Calu3 (cell line): ENCODE measurements around the gene FCN2. TPM values are rescaled to one million over a fixed set of nuclear protein-coding genes. Genes with fewer than 3 reads are reported as not detected.

Experiments used
- Bru-seq: library from RNA; stranded (reverse); fragments of 400-500 nt; gene quantifications from one replicate; lab custom pipeline; 2021; lab: Mats Ljungman, UMichigan
- BruChase-seq, 2 experiments: library from RNA; stranded (reverse); fragments of 400-500 nt; gene quantifications; one replicate each; lab custom pipeline; 2021; lab: Mats Ljungman, UMichigan
- BruUV-seq: library from RNA; stranded (reverse); fragments of 400-500 nt; replicated peaks from 2 replicates; lab custom pipeline; 2021; lab: Mats Ljungman, UMichigan
- CTCF ChIA-PET: fragments of 300-600 bp; sonication (Branson Sonifier 250); formaldehyde crosslinking; loops from one replicate; lab custom pipeline; 2022; ENCODE audit warnings: antibody characterized with exemption; lab: Charles Lee
- DNase-seq: peaks from one replicate; pipeline ENCODE4 v3.0.0; 2022
- H3K27ac Mint-ChIP-seq: one replicate; pipeline ENCODE4 v1.8.0; 2022; ENCODE audit warnings: mixed read lengths; ENCODE audit not compliant: unreplicated experiment
- H3K27me3 Mint-ChIP-seq: one replicate; pipeline ENCODE4 v1.8.0; 2022; ENCODE audit warnings: mixed read lengths; ENCODE audit not compliant: unreplicated experiment
- H3K36me3 Mint-ChIP-seq: one replicate; pipeline ENCODE4 v1.8.0; 2022; ENCODE audit warnings: mild to moderate bottlenecking, moderate library complexity, mixed read lengths; ENCODE audit not compliant: insufficient read depth, unreplicated experiment
- H3K4me1 Mint-ChIP-seq: one replicate; pipeline ENCODE4 v1.8.0; 2022; ENCODE audit warnings: mild to moderate bottlenecking, low read depth, mixed read lengths; ENCODE audit not compliant: unreplicated experiment
- H3K4me3 Mint-ChIP-seq: one replicate; pipeline ENCODE4 v1.8.0; 2022; ENCODE audit warnings: mild to moderate bottlenecking, low read depth, moderate library complexity, mixed read lengths; ENCODE audit not compliant: unreplicated experiment
- H3K9me3 Mint-ChIP-seq: one replicate; pipeline ENCODE4 v1.8.0; 2022; ENCODE audit warnings: low read depth, mixed read lengths; ENCODE audit not compliant: unreplicated experiment
- intact Hi-C: fragments of 100-400 bp; cut with micrococcal nuclease; formaldehyde crosslinking; loops from one replicate; pipeline ENCODE4 v1.10.0; 2022; ENCODE audit not compliant: unreplicated experiment
- long read RNA-seq: library from polyadenylated mRNA; stranded (forward); transcript quantifications from one replicate; pipeline ENCODE4 v2.0.0, GENCODE V29; 2022
- total RNA-seq: library from RNA; stranded (reverse); gene quantifications from 2 replicates; pipeline ENCODE4 v1.2.3, GENCODE V29; 2022
- TF ChIP-seq, protein P1 (sequence below): fragments of 200-600 bp; IDR thresholded peaks from one replicate; pipeline ENCODE4 v1.8.0; 2022; ENCODE audit warnings: antibody characterized with exemption; ENCODE audit not compliant: unreplicated experiment

FCN2 gene
- total RNA-seq: not detected in 2 replicates
- not detected for Bru-seq, nascent RNA
- not detected for BruChase-seq, experiment 1, labeled RNA remaining after a 6-hour chase
- not detected for BruChase-seq, experiment 2, labeled RNA remaining after a 2-hour chase
- long read RNA-seq: 0 reads

DNA sequence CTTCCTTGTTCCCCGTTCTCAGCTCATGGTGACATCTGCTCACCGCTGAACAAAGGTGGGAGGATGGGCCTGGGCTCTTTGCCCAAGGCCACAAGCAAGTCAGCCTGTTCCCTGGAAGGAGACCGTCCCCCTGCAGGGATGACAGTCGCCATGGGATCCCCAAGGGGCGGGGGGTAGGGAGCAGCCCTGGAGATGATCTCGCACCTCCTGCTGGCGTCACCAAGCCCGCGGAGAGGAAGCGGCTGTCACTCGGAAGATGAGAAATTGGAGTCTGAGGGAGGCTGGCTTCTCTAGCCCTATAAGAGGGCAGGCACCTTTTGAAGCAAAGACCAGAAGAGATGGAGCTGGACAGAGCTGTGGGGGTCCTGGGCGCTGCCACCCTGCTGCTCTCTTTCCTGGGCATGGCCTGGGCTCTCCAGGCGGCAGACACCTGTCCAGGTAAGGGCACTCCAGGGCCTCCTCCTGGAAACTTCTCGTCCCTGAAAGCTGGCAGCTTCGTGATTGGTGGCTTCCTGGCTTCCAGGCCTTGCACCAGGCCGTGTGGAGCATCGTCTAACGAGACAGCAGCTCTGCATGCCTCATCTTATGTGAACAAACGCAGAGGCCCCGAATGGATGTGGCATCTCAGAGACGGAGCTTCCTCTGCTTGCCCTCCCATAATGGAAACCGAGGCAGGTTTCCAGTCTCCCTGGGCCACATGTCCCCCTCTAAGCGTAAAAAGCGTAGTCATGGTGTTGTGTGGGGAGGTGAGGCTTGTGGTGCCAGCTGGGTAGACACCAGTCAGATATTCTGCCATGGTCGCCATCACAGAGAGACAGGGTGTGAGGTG is at the start of gene FCN2:
TSS of gene FCN2 (plus strand) at position 327 of the 829 bp plus-strand sequence. CDS start at position 339, 12 bp downstream.
- no peak for DNase-seq
- intact Hi-C loops: no loop called here
- Mint-ChIP-seq H3K4me3 (no peak within 1 kb of the TSS), H3K9me3 (peaks cover 3% of the 10 kb centered on the region), H3K27ac (no peak within 1 kb of the TSS), H3K36me3 (no peaks in the 10 kb centered on the region), H3K27me3 (no peaks in the 10 kb centered on the region), H3K4me1 (no peaks in the 10 kb centered on the region)
- CTCF ChIA-PET: no interaction called here
- no TSS peak for BruUV-seq
- TF ChIP-seq, protein P1, sequence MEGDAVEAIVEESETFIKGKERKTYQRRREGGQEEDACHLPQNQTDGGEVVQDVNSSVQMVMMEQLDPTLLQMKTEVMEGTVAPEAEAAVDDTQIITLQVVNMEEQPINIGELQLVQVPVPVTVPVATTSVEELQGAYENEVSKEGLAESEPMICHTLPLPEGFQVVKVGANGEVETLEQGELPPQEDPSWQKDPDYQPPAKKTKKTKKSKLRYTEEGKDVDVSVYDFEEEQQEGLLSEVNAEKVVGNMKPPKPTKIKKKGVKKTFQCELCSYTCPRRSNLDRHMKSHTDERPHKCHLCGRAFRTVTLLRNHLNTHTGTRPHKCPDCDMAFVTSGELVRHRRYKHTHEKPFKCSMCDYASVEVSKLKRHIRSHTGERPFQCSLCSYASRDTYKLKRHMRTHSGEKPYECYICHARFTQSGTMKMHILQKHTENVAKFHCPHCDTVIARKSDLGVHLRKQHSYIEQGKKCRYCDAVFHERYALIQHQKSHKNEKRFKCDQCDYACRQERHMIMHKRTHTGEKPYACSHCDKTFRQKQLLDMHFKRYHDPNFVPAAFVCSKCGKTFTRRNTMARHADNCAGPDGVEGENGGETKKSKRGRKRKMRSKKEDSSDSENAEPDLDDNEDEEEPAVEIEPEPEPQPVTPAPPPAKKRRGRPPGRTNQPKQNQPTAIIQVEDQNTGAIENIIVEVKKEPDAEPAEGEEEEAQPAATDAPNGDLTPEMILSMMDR: no peak

DNA sequence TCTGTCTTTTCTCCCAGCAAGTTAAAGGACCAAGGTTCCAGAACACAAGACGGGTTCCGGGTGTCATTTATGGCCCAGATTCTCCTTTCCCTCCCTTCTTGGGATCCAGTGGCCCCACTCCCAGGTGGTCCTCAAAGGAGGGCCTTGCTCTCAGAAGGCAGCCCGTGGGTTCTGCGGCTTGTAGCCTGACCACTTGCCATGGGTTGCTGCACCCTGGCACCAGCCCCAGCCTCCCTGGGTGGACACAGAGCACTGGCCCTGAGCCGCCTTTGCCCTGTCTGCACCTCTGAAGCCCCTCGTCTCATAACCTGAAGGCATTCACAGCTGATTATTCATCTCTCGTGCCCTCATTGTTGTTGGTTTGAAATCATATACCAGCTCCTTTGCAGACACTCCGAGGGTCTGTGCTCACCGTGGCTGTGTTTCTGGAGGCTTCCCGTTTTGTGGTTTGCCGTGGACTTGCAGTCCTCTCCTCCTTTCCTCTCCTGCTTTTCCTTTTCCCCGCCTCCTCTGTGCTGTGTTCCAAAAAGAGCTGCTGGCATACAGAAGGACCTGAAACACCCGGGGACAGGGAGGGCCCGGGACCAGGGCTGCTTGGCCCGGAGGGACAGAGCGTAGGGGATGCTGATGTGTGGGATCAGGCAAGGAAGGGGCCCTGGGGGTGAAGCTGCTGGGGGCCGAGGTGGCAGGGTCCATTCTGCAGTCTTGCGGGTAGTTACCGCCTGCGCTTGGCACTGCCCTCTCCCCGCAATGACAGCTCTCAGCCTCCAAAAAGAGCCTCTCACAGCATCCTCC is 49.5 kb upstream of the FCN2 start:
- H3K27ac Mint-ChIP-seq: no peak overlapping the region
- H3K4me1 Mint-ChIP-seq: no peaks in the 10 kb centered on the region
- CTCF ChIA-PET: no interaction called here
- intact Hi-C loops: no loop called here
- H3K9me3 Mint-ChIP-seq: no peaks in the 10 kb centered on the region
- DNase-seq: no peak
- no peaks in the 10 kb centered on the region for H3K27me3 Mint-ChIP-seq
- TF ChIP-seq, protein P1: no peak
- BruUV-seq: no TSS peak
- H3K4me3 Mint-ChIP-seq: no peak overlapping the region
- no peaks in the 10 kb centered on the region for H3K36me3 Mint-ChIP-seq

DNA sequence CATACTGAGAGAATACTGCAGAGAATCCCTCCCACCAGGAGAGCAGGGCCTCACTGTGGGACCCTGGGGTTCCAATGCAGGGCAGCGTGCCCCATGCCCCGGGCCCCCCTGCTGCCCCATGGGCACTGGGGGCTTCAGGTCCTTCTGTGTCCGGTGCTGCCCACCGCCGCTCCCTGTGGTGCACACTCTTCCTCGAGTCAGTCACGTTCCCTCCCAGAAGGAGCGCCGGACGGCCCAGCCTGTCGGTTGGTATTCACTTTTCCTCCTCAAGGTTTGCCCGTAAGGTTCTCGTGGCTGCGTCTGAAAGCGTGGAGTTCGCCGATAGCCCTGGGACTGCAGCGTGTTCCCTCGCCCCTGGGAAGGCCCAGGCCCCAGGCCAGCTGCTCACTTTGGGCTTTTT is 48.1 kb upstream of the FCN2 start:
- no peak for DNase-seq
- H3K4me3 Mint-ChIP-seq: no peak overlapping the region
- intact Hi-C loops: no loop called here
- H3K36me3 Mint-ChIP-seq: no peaks in the 10 kb centered on the region
- CTCF ChIA-PET: no interaction called here
- H3K27ac Mint-ChIP-seq: no peak overlapping the region
- H3K4me1 Mint-ChIP-seq: no peaks in the 10 kb centered on the region
- TF ChIP-seq, protein P1: no peak
- H3K27me3 Mint-ChIP-seq: no peaks in the 10 kb centered on the region
- H3K9me3 Mint-ChIP-seq: no peaks in the 10 kb centered on the region
- BruUV-seq: no TSS peak

DNA sequence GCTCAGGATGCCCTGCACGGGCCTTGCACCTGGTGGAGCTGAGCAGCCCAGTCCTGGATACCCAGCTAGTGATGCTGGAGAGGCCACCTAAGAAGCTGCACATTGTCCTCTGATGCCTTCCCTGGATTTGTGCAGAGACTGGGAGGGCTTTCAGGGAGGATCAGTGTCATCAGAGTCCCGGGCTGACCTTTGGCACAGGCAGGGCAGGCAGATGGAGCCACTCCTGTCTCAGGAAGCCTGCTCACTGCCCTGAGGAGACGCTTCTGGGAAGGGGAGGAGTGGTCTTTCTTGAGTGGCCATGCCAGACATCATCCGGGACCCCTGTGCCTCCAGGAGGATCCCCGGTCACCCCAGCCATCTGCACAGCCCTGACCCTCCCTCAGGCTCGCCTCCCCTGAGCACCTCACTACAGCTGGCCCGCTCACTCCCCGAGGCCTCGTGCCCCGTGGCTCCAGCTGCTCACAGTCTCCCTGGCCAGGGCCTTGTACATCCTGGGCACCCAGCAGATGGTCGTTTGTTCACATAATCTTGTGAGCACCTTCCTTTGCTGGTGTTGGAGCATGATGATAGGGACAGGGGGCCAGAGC is 47.2 kb upstream of the FCN2 start:
- Mint-ChIP-seq H3K27me3 (no peaks in the 10 kb centered on the region), H3K36me3 (no peaks in the 10 kb centered on the region), H3K4me1 (no peaks in the 10 kb centered on the region), H3K9me3 (no peaks in the 10 kb centered on the region), H3K4me3 (no peak overlapping the region), H3K27ac (no peak overlapping the region)
- intact Hi-C loops: no loop called here
- DNase-seq: no peak
- BruUV-seq: no TSS peak
- TF ChIP-seq, protein P1: no peak
- CTCF ChIA-PET: no interaction called here
